Neural progenitor cell (in vitro differentiated cells): ENCODE measurements around the gene NLRP9.

Experiments used
- EZH2 ChIP-seq: fragments of 200-600 bp; sonication (generic); IDR thresholded peaks from 2 replicates; pipeline ENCODE4 v1.6.1; 2017; ENCODE audit warnings: antibody characterized with exemption, mild to moderate bottlenecking, moderate library complexity
- EZH2phosphoT487 ChIP-seq: fragments of 200-600 bp; sonication (generic); IDR thresholded peaks from 2 replicates; pipeline ENCODE4 v1.6.1; 2017; ENCODE audit warnings: antibody characterized with exemption
- TF ChIP-seq, protein P1 (sequence below): fragments of 200-600 bp; sonication (generic); IDR thresholded peaks from 2 replicates; pipeline ENCODE4 v1.5.1; 2017; ENCODE audit warnings: antibody characterized with exemption, mild to moderate bottlenecking

- TF ChIP-seq, protein P1, sequence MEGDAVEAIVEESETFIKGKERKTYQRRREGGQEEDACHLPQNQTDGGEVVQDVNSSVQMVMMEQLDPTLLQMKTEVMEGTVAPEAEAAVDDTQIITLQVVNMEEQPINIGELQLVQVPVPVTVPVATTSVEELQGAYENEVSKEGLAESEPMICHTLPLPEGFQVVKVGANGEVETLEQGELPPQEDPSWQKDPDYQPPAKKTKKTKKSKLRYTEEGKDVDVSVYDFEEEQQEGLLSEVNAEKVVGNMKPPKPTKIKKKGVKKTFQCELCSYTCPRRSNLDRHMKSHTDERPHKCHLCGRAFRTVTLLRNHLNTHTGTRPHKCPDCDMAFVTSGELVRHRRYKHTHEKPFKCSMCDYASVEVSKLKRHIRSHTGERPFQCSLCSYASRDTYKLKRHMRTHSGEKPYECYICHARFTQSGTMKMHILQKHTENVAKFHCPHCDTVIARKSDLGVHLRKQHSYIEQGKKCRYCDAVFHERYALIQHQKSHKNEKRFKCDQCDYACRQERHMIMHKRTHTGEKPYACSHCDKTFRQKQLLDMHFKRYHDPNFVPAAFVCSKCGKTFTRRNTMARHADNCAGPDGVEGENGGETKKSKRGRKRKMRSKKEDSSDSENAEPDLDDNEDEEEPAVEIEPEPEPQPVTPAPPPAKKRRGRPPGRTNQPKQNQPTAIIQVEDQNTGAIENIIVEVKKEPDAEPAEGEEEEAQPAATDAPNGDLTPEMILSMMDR, result no peak
- TF ChIP-seq EZH2, result no peak
- TF ChIP-seq EZH2phosphoT487, result no peak
Measured at GRCh38 chr19:55684946-55685681, 53.1 kb downstream of the NLRP9 start.
